Breast epithelium (tissue), 3 donors: ENCODE measurements around the gene EFEMP1.

Experiments
- POLR2A ChIP-seq: fragments of 450-650 bp; IDR thresholded peaks from one replicate; pipeline ENCODE4 v1.6.1; 2016; ENCODE audit warnings: antibody characterized with exemption, mild to moderate bottlenecking, moderate library complexity
- TF ChIP-seq, protein P1 (sequence below), 3 donors: fragments of 450-650 bp; IDR thresholded peaks; one replicate each; pipeline ENCODE4 v1.5.1; 2016 to 2017; ENCODE audit warnings: antibody characterized with exemption in 3 of 3, mild to moderate bottlenecking in 3 of 3, moderate library complexity in 3 of 3

DNA sequence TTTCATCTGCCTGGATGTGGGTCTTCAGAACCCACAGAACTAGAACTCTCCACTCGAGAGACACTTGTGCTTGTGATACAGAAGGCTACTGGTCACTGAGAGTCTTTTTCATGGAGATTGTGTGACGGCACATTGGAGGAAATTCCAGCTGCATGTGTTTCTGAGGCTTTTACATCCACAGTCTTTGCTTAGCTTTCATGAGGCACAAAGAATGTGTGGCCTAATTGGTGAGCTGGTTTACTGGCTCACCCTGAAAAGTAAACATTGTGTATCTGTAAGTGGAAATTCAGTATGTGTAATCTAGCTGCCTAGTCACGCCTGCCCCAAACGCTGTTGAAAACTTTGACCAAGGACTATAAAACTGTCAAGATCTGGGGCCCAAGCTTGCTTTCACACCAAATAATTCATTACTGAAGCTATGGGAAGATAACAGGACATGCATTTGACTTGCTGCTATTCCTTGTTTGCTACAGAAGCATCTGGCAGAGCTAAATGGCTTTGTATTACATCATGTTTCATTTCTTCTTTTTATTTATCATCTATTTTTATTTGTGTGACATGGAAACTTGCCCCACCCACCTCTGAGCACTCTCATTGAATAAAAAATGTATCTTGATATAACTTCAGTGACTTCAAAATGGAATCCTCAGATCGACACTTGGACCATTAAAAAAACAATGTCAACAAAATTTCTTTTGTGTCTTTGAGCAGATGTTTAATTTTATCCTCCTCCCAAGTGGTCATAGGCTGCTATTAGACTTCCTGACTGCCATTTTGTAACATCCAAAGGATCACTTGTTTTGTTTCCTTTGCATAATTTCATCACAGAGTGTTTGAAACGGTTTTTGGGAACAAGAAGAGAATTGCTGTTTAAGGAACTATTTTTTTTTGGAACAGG lies 80.2 kb downstream of the EFEMP1 start:
- TF ChIP-seq, protein P1, sequence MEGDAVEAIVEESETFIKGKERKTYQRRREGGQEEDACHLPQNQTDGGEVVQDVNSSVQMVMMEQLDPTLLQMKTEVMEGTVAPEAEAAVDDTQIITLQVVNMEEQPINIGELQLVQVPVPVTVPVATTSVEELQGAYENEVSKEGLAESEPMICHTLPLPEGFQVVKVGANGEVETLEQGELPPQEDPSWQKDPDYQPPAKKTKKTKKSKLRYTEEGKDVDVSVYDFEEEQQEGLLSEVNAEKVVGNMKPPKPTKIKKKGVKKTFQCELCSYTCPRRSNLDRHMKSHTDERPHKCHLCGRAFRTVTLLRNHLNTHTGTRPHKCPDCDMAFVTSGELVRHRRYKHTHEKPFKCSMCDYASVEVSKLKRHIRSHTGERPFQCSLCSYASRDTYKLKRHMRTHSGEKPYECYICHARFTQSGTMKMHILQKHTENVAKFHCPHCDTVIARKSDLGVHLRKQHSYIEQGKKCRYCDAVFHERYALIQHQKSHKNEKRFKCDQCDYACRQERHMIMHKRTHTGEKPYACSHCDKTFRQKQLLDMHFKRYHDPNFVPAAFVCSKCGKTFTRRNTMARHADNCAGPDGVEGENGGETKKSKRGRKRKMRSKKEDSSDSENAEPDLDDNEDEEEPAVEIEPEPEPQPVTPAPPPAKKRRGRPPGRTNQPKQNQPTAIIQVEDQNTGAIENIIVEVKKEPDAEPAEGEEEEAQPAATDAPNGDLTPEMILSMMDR (IDR thresholded peaks at IDR 0.05), result no peak
- no peak for TF ChIP-seq POLR2A
